AG20443 (cell line): Measurements from ENCODE around the gene FAM107A.
A peak's percentile ranks its signal among the peaks of the same experiment; 100 is the strongest.
"Not testable (repeated sequence)": the region's sequence is repeated elsewhere in the genome, so short reads cannot be mapped to it uniquely, and the experiment has no call there.

Experiments used
- DNase-seq: peaks from one replicate; pipeline ENCODE4 v3.0.0; 2012; ENCODE audit warnings: low spot score, mixed read lengths

FAM107A gene

DNA sequence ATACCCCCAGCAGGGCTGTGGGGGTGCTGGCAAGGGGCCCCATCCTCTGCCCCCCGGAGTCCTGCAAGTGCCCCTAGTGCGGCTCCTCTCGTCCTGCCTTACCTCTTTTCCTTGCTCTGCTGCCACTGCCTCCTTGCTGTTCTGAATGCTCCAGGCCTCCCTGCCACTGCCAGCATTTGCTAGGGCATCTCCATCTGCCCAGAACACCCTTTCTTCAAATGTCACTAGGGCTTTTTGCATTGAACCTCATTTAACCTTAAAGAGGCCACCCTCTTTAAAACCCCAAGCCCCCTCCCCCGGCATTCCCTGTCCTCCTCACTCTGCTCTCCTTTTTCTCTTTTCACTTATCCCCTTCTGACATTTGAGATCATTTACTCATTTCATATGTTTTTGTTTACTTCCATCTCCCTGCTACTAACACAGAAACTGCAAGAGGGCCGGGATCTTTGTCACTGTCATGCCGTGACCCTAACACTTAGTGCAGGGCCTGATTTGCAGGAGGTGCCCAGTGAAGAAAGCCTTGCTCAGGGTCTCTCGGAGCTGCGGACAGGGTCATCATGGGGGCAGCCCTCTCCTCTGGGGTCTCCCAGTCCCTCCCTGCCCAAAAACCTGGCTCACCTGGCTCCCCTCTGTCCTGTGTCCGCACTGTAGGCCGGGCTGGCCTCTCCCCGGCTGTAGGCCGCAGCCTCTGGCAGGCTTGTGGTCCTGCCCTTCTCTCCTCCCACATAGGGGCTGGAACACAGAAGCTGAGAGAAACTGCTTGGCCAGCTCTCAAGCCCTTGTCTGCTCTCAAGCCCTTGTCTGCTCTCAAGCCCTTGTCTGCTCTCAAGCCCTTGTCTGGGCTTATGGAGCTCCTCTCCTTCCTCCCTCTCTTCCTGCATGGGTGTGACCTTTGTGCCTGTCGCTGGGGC, 40.4 kb downstream of the FAM107A start, which contains the start of gene ACOX2:
Gene ACOX2 (minus strand): TSS at position 690 of the 911 bp plus-strand sequence. CDS start 2,084 bp downstream, outside the sequence.
- DNase-seq = peak; percentile 90

DNA sequence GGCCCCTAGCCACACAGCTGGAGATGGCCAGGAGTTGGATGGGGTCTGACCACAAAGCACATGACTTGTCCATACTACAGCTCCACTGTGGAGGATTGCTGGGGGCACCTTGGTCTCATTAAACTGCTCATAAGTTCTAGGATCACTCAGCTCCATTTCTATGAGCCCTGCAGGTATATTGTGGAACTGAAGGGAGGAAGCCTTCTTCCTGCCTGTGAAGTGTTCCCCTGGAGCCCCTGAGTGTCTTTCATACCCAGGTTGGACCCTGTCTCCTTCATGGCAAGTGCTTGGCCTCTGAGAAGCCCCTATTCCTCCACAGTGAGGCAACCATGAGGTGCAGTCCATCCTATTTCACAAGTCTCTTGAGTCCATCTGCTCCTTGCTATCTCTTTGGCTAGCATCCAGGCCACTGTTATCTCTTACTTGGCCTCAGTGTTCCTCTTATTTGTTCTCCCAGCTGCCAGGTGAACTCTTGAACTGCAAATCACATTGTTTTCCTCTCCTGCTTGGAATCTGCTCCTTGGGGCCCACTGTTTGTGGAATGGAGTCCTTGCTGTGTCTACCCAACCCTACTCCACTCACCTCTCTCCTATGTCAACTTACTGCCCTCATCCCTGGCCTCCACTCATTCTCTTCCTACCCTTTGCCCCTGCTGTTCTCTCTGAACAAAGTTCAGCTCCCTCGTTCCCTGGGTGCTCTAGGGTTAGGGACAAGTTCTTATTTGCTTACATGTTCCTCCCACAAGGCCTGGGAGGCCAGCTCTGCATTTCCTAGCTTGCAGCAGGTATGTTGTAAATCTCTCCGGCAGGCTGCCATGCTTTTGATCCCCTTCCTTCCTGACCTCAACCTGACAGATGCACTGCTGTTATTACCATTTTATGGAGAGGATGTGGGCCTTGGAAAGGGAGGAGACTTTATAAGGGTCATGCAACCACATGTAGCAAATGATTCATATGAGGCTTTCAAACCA, 41.4 kb downstream of the FAM107A start:
- peak; percentile 2 for DNase-seq

GRCh38 chr3:58534592-58535494, 42.3 kb downstream of the FAM107A start:
- no peak for DNase-seq

- DNase-seq = peak; percentile 86
These were observed 44.4 kb downstream of the FAM107A start for GRCh38 chr3:58532794-58533220.

- DNase-seq = no peak
These were observed 45.2 kb downstream of the FAM107A start for GRCh38 chr3:58531956-58532355.

- DNase-seq = no peak
These were observed 45.6 kb downstream of the FAM107A start for GRCh38 chr3:58531555-58531954.

- DNase-seq = no peak
These were observed 46.8 kb downstream of the FAM107A start for GRCh38 chr3:58530354-58530865.

DNA sequence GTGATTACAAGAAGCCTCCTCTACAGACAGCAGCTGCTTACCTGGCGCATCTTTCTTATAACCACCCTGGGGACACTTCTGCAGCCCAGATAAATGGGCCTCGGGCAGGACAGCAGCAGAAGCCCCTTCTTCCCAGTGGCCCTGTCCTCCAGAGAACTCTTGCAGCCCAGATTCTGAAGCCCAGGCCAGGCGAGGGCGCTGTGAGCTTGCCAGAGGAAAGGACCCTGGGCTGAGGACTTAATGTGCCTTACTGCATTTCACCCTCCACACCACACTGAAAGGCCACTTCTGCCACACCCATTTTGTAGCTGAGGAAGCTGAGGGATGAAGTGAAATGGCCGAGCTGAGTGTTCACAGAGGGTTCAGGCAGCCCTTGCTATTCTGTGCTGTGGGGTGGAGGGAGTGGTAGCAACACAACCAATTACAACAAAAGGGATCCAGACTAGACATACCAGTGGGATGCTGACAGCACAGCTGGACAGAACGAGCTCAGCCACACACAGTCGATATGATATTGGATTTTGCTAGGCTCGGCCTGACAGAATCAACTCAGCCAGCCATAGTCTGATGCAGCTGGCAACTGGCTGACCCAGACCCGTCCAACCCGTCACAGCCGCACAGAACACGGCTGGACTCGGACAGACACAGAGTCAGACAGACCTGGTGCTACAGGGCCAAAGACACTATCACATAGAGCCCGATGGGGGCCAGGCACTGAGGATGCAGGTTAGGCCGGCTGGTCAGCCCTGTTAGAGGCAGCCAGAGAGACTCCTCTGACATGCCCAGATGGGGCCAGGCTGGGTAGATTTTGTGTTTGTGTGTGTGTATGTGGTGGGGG, 47.5 kb downstream of the FAM107A start:
- peak; percentile 43 for DNase-seq

DNA sequence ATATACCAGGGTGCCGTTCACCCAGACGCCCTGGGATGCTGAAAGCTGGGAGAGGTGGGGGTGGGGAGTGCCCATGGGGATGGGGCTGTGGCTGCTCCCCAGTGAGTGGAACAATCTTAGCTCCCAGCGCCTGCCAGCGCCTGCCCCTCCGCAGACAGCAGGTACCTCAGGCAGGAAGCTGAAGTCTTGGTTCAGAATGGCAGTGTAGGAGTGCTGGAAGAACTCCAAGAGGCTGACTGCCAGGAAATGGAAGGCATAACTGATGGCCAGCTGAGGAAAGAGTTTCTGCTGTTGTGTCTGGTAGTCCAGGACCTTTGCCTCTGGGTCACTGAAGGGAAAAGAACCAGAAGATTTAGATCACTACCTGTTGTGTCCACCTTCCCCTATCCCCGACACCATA, 48.6 kb downstream of the FAM107A start:
- no peak for DNase-seq

- DNase-seq = not testable (repeated sequence)
These were observed 49.8 kb downstream of the FAM107A start for GRCh38 chr3:58527440-58527839.

- peak; percentile 94 for DNase-seq
These were observed 50.7 kb downstream of the FAM107A start for GRCh38 chr3:58526515-58526957.

DNA sequence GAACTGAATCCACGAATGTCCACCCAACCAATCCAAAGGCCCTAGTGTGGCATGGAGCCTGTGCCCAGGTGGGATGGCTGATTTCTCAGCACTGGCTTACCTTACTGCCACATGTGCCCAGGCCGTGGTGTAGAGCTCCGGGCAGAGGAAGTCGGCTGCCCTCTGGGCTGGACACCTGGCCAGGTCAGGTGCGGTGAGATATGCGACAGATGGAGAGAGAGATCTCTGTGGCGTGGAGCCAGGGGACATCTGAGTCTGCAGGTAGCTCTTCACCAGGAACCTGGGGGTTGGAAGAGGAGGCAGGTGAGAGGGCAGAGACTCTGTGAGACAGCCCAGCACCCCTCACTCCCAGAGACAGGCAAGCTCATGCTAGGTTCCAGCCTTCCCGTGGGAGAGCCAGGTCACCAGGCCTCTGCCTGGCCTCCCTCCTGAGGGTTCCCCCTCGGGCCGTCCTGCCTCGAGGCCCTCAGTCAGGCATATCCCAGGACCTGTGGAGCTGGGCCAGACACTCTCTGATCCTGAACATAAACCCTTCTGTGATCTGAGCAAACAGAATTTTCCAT, 52.8 kb downstream of the FAM107A start:
- DNase-seq = no peak

DNA sequence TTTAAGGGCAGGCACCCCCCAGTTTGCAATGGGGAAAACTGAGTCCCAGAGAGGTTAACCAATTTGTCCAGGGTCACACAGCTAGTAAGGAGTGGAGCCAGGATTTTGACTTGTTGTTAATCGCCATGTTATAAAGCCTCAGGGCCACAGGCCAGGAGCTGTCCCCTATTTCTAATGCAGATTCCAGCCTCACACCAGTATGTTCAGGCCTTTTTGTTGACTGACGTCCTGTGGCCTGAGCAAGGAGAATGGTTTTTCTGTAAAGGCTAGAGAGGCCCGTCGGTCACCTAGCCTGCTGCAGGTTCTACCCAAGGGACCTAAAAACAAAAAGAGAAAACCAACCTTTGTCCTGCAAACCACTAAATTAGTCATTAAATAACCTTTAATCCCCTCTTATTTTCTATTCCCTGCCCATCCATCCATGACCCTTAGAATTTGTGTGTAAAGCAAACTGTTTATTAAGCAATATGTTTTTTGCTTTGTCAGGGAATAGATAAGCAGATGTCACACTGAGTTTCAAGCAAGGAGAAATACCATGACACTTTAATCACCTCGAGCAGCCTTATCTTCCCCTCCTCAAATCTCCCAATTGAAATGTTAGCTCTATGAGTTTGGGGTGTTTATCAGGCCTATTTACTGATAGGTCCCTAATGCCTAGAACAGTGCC, 54.3 kb downstream of the FAM107A start:
- no peak for DNase-seq

DNA sequence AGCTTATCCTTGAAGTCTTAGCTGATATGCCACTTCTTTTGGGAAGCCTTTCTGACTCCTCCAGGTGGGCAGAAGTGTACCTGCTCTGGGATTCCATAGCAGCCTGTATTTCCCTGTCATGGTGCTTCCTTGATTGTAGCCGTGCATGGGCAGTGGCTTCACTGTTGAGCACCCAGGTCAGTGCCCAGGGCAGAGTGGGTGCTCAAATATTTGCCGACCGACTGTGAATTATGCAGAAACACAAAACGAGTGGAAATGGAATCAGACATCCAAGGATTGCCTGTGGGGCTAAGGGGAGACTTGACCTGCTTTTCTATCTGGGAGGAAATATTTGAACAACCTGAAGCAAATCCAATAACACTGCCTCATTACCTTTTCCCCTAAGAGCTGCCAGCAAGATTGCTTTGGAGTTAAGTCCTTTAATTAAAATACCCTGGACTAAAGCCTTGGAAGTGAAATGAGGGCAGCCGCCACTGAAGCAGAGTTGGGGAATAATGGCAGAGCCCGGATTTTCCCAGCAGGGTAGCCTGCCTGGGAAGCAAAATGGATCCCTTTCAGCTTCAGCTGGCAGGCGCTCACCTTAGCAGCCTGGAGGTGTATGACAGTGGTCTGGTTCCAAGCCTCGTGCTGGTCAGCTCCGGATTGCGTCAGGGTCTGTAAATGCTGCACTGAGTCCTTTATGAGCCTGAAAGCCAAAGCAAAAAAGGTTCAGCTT, 55.1 kb downstream of the FAM107A start:
- DNase-seq = no peak

DNA sequence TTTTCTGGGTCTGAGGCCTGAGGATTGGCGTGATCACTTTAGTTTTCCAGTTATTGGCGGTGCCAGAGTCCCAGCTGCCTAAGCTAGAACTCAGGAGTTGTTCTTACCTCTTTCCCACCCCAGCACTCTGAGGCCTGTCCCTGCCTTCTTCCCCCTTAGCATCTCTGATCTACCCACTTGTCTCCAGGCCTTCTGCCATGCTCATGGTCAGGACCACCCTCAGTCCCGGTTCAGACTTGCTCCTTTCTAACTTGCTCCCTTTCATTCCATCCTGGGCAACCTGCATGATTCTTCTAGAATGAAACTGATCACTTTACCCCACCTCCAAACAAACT, 55.9 kb downstream of the FAM107A start:
- no peak for DNase-seq

- no peak for DNase-seq
These were observed 56.5 kb downstream of the FAM107A start for GRCh38 chr3:58520403-58521335.

DNA sequence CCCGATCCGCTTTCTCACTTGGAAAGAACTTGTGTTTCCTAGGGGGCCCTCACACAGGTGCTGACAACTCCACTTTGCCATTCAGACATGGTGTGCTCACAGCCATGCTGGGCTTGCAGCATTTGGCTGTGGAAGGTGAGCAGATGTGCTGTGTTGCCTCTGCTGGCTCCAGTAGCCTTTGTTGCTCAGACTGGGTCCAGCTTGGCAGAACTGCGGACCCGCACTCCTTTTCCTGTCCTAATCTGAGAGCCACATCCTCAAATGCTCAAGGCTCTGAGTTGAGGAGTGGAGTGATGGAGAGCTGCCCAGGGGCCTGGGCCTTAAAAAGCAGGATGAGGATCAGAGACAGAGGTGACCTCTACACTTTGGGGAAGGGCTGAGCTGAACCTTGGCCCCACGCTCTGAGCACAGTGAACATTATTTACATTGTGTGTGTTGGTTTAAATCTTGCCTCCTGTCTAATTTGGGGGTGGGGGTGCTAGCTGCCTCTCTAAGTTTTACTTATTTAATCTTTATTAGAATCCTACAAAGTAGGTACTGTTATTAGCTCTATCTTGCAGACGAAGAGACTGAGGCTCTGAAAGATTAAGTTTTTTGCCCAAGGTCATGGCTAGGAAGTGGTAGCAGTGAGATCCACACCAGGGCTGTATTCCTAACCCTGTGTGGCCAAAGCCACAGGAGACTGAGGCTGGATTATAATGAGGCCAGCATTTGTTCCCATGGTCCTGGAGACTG, 57.4 kb downstream of the FAM107A start:
- DNase-seq = no peak
